ENCODE results near the gene LMNA.

LMNA gene

DNA sequence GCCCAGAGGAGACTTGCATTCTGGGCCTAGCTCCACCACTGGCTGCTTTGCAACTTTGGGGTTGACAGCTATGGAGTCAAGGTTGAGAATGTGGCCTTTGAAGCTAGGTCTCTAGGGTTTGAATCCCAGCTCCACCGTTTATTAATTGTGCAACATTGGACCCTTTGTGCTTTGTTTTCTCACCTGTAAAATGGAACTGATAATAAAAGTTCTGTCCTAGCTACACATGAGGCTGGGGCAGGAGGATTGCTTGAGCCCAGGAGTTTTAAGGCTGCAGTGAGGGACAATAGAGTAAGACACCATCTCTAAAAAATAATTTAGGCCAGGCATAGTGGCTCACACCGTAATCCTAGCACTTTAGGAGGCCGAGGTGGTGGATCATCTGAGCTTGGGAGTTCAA lies 15.2 kb upstream of the LMNA start:
- no peaks in the 10 kb centered on the region for H3K36me3 ChIP-seq (ENCODE audit: control insufficient read depth in 1 of 2, insufficient read depth in 2 of 2, low read length in 2 of 2)
- no peaks in the 10 kb centered on the region for H3K27me3 ChIP-seq (ENCODE audit: low read depth, low read length)
- H3K9me3 ChIP-seq (ENCODE audit: control insufficient read depth in 1 of 2, low read length in 2 of 2) = no peaks in the 10 kb centered on the region
- H3K4me1 ChIP-seq (ENCODE audit: control insufficient read depth in 1 of 2, insufficient read depth in 2 of 2, low read length in 2 of 2) = peaks cover 35 to 59% of the 10 kb centered on the region in 2 donors
- H3K4me3 ChIP-seq (ENCODE audit: low read depth in 1 of 2, low read length in 2 of 2) = no peak overlapping the region
- no peak overlapping the region for H3K27ac ChIP-seq (ENCODE audit: low read length)

DNA sequence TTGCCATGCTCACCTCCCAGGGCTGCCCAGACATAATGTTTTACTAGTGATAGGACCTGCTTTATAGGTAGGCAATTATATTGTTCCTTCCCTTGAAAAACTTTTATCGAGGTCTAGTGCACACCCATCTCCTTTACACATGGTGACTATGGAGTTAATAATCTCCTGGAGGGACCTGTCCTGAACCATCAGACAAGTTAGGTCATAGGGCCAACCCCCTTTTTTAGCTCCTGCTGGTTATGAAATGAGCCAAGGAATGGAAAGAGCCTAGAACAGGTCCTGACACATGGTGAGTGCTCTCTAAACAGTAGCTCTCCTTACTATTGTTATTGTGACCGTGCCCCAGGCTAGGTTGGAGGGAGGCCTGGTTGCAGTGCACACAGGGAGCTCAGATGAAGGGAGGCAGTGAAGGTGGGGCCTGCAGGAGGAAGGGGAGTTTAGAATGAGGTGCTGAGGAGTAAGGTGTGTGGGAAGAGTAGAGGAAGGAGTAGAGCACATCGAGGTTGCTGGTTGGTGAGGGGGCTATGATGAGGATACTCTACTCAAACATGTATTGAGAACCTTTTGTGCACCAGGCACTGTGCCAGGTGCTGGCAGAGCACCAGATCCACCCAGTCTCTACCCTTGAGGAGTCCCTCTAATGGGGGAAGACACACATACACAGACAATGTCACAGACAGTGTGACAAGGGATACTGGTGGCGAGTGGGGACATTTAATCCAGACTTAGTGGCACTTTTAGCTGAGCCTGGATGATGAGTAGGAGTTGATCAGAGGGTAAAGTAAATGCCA lies 14.1 kb upstream of the LMNA start:
- H3K4me3 ChIP-seq (ENCODE audit: low read depth in 1 of 2, low read length in 2 of 2) = no peak overlapping the region
- H3K36me3 ChIP-seq (ENCODE audit: control insufficient read depth in 1 of 2, insufficient read depth in 2 of 2, low read length in 2 of 2) = no peaks in the 10 kb centered on the region
- H3K9me3 ChIP-seq (ENCODE audit: control insufficient read depth in 1 of 2, low read length in 2 of 2) = no peaks in the 10 kb centered on the region
- H3K27me3 ChIP-seq (ENCODE audit: low read depth, low read length) = no peaks in the 10 kb centered on the region
- no peak overlapping the region for H3K27ac ChIP-seq (ENCODE audit: low read length)
- H3K4me1 ChIP-seq (ENCODE audit: control insufficient read depth in 1 of 2, insufficient read depth in 2 of 2, low read length in 2 of 2) = peaks cover 47 to 70% of the 10 kb centered on the region in 2 donors

DNA sequence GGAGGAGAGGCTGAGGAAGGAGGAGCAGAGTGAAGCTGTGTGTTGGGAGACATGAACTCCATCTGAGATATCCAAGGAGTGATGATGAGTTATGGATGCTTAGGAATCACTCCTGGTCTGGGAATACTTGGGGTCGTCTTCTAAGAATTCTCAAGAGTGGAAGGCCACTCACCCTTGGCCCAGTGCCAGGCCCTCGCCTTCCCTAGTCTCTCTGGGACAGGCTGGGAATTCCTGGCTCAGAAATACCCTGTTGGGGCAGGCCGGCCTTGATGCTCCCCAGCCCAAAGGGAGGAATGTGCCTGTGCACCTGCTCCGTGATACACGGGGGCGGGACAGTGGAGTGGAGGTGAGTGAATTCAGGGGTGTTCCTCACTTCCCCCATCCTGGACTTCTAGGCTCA lies 12.6 kb upstream of the LMNA start:
- H3K36me3 ChIP-seq (ENCODE audit: control insufficient read depth in 1 of 2, insufficient read depth in 2 of 2, low read length in 2 of 2) = peaks cover 0 to 3% of the 10 kb centered on the region in 2 donors
- H3K9me3 ChIP-seq (ENCODE audit: control insufficient read depth in 1 of 2, low read length in 2 of 2) = no peaks in the 10 kb centered on the region
- peak overlapping the region; percentile 98 for H3K27ac ChIP-seq (ENCODE audit: low read length)
- H3K4me1 ChIP-seq (ENCODE audit: control insufficient read depth in 1 of 2, insufficient read depth in 2 of 2, low read length in 2 of 2) = peaks cover 47 to 70% of the 10 kb centered on the region in 2 donors
- H3K4me3 ChIP-seq (ENCODE audit: low read depth in 1 of 2, low read length in 2 of 2) = no peak overlapping the region
- no peaks in the 10 kb centered on the region for H3K27me3 ChIP-seq (ENCODE audit: low read depth, low read length)

DNA sequence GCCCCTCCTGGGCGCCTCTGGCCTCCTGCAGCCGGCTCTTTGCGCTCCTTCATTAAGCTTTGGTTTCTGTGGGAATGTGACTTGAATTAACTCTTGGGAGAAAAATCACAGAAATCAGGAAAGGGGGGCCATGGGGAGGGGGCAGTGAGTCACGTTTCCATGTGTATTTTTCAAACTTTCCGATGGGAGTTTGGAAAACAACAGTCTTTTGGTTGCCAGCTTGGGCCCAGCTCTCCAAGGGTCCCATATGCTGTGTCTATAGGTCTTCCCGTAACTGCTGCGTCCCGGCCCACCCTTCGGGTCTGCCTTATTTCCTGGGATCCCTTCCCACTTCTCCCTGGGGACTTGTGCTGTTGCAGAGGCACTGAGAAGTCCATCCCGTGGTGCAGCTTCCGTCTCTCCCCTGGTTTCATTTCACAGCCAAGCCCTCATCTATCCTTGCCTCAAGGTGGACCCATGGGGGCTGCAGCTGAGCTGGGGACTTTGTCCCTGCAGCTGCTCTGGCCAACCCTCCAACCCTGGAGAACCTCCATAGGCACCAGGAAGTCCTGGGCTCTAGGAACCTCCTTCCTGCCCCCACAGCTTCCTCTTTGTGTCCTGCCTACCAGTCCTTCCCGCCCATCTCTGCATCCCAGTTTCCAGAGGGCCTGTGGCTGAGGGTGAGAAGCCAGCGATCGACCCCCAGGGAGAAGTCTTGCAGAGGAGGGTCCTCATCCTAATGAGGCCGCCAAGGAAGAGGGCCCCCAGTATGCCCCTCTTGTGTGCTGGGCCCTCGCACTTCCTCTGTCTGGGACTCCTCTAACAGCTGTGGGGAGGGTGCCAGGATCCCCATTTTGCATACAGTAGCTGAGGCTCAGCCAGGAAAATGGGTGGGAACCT lies 11.6 kb upstream of the LMNA start:
- Histone ChIP-seq H3K27me3 (ENCODE audit: low read depth, low read length) (no peaks in the 10 kb centered on the region), H3K4me3 (ENCODE audit: low read depth in 1 of 2, low read length in 2 of 2) (peak overlapping the region; percentile 26 to 55), H3K9me3 (ENCODE audit: control insufficient read depth in 1 of 2, low read length in 2 of 2) (no peaks in the 10 kb centered on the region), H3K4me1 (ENCODE audit: control insufficient read depth in 1 of 2, insufficient read depth in 2 of 2, low read length in 2 of 2) (peaks cover 41 to 67% of the 10 kb centered on the region in 2 donors), H3K36me3 (ENCODE audit: control insufficient read depth in 1 of 2, insufficient read depth in 2 of 2, low read length in 2 of 2) (peaks cover 0 to 3% of the 10 kb centered on the region in 2 donors), H3K27ac (ENCODE audit: low read length) (peak overlapping the region; percentile 98)

DNA sequence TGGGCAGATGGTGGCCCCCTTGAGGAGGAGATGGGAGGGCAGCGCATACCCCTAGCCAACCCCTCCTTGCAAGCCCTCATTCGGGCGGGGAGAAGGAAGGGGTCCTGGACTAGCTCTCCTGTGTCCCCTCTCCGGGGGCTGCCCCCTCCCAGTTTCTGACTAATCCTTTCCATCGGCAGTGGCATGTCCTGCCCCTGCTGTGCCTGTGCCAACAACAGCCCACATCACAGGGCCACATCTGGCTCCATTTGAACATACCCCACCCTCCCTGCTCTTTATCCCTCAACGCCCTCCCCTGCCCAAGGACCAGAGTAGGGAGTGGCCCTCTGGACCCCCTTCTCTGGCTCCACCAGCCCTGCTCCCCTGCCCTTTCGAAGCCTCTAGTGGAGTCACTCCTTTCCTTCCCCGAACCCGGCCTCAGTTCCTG lies 11.0 kb upstream of the LMNA start:
- Histone ChIP-seq H3K4me3 (ENCODE audit: low read depth in 1 of 2, low read length in 2 of 2) (peak overlapping the region; percentile 45 to 55), H3K27ac (ENCODE audit: low read length) (peak overlapping the region; percentile 98), H3K36me3 (ENCODE audit: control insufficient read depth in 1 of 2, insufficient read depth in 2 of 2, low read length in 2 of 2) (peaks cover 0 to 3% of the 10 kb centered on the region in 2 donors), H3K27me3 (ENCODE audit: low read depth, low read length) (no peaks in the 10 kb centered on the region), H3K9me3 (ENCODE audit: control insufficient read depth in 1 of 2, low read length in 2 of 2) (no peaks in the 10 kb centered on the region), H3K4me1 (ENCODE audit: control insufficient read depth in 1 of 2, insufficient read depth in 2 of 2, low read length in 2 of 2) (peaks cover 41 to 67% of the 10 kb centered on the region in 2 donors)

DNA sequence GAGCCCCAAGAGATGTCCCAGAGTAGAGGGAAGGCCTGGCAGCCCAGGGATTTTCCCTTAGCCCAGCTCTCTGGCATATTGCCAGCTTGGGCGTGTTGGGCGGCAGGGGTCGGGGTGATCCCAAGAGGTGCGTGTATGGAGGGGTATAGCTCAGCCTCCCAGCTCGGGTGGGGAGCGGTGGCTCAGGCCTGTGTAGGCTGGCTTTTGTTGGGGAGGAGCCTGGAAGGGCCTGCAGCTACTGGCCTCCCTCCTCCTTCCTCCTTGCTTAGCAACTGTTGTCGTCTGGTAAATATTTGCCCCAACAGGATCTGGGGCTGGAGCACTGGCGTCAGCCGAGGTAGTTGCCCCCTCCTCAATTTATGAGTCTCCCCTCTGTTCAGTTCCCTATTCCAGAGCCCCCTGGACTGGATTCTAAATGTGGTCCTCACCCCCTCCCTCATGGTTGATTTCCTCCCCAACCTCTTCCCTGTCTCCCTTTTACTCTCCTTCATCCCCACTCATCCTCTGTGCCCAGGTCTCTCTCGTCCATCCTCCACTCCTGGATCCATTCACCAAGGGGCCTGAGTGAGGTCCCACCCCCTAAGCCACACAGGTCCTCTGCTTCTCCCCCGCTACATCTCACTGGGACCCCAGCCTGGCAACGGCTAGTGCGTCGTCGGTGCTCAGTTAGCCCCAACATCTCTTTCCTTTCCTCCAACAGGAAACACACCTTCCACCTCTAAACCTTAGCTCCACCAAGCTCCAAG lies 10.3 kb upstream of the LMNA start:
- Histone ChIP-seq H3K36me3 (ENCODE audit: control insufficient read depth in 1 of 2, insufficient read depth in 2 of 2, low read length in 2 of 2) (peaks cover 0 to 3% of the 10 kb centered on the region in 2 donors), H3K27me3 (ENCODE audit: low read depth, low read length) (no peaks in the 10 kb centered on the region), H3K9me3 (ENCODE audit: control insufficient read depth in 1 of 2, low read length in 2 of 2) (no peaks in the 10 kb centered on the region), H3K4me3 (ENCODE audit: low read depth in 1 of 2, low read length in 2 of 2) (peak overlapping the region; percentile 45 to 55), H3K4me1 (ENCODE audit: control insufficient read depth in 1 of 2, insufficient read depth in 2 of 2, low read length in 2 of 2) (peaks cover 41 to 67% of the 10 kb centered on the region in 2 donors), H3K27ac (ENCODE audit: low read length) (peak overlapping the region; percentile 98)

DNA sequence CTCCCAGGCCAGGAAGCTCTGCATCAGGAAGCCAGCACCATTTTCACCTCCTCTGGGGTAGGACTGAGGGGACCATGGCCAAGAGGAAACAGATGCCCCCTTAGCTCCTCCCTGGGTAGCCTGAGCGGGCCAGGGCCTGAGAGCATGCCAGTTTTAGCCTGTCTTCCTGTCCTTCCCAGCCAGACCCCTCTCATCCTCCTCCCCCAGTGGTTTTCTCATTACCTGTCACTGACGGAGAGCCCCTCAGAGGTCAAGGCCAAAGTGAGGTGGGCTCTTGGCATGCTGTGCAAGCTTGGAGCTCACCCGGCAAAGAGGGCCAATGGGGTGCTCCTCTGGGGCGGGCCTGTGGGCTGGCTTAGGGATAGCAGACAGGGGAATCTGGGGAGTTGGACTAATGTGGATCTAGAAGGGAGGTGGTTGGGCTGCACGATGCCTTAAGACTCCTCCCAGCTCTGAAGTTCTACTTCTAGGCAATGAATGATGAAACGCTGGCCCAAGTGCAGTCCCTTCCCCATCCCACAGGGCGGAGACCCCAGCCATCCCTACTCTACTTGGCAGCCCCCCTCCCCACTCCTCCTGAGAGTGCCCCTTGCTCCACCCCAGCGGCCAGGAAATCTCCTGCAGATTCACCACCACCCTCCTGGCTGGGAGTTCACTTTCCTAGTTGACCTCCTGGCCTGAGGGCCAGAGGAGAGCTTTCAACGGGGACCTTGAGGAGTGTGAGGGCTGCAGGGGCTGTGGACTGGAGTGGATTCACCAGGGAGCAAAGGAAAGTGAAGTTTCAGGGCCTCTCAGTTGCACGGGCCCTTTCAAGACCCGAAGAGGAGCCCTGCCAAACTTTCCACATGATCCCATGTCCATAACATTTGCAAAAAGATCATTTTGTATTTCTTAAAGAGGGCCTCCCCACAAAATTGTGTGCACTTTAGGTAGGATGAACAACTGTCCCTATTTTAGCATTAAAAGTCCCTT lies 9.4 kb upstream of the LMNA start:
- H3K27me3 ChIP-seq (ENCODE audit: low read depth, low read length) = no peaks in the 10 kb centered on the region
- H3K9me3 ChIP-seq (ENCODE audit: control insufficient read depth in 1 of 2, low read length in 2 of 2) = no peaks in the 10 kb centered on the region
- H3K4me1 ChIP-seq (ENCODE audit: control insufficient read depth in 1 of 2, insufficient read depth in 2 of 2, low read length in 2 of 2) = peaks cover 41 to 66% of the 10 kb centered on the region in 2 donors
- H3K36me3 ChIP-seq (ENCODE audit: control insufficient read depth in 1 of 2, insufficient read depth in 2 of 2, low read length in 2 of 2) = peaks cover 0 to 3% of the 10 kb centered on the region in 2 donors
- peak overlapping the region; percentile 45 to 55 for H3K4me3 ChIP-seq (ENCODE audit: low read depth in 1 of 2, low read length in 2 of 2)
- peak overlapping the region; percentile 98 for H3K27ac ChIP-seq (ENCODE audit: low read length)

DNA sequence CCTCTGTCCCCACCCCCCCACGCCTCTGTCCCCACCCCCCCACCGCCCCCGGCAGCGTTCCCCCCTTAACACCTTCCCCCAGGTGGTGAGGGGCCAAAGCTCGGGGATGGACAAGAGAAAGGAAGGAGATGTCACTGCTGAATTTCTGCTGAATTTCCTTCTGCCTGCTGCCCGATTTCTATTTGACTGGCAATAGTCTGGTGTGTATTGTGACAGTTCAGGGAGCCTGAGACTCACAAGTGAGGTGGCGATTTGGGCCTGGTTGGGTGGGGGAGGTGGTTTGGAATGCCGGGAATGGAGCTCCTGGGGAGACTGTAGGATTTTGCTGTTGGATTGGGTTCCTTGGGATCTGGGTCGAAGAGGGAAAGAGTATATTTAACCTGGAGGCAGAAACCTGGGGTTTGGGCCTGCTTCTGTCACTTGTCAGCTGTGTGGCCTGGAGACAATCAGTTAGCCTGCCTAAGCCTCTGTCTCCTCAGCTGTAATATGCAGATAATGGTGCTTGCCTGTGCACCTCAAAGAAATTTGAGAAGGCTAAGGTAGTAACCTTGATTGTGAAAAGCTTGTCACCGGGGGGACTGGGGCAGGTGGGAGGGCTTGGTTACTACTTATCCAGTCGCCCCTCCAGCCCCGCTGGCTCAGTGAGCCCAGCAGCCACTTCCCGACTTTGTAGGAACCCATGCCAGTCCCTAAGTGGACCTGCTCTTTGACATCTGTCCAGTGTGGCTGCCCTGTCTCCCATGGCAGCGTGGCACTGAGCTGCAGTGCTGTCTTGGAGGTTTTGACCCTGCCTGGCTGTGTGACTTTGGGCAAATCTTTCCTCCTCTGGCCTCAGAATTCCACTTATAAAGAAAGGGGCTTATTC lies 7.7 kb upstream of the LMNA start:
- Histone ChIP-seq H3K4me1 (ENCODE audit: control insufficient read depth in 1 of 2, insufficient read depth in 2 of 2, low read length in 2 of 2) (peaks cover 38 to 59% of the 10 kb centered on the region in 2 donors), H3K9me3 (ENCODE audit: control insufficient read depth in 1 of 2, low read length in 2 of 2) (no peaks in the 10 kb centered on the region), H3K27ac (ENCODE audit: low read length) (peak overlapping the region; percentile 98), H3K27me3 (ENCODE audit: low read depth, low read length) (no peaks in the 10 kb centered on the region), H3K4me3 (ENCODE audit: low read depth in 1 of 2, low read length in 2 of 2) (peak overlapping the region; percentile 21 to 40), H3K36me3 (ENCODE audit: control insufficient read depth in 1 of 2, insufficient read depth in 2 of 2, low read length in 2 of 2) (peaks cover 0 to 3% of the 10 kb centered on the region in 2 donors)

DNA sequence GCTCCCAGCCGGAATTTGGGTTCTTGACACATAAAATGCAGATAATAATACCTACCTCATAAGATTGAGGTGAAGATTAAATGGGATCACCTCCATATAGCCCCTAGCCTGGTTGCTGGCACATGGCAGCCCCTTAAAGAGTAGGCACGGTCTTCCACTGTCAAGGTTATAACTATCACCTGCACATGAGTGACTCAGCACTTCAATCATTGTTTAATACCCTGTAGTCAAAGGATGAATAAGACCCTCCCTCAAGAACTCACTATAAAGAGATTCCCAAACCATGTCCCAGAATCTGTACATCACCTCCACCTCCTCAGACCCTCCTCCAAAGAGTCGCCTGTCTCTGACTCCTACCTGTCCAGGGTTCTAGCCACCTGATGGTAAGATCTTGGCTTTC lies 6.5 kb upstream of the LMNA start:
- H3K36me3 ChIP-seq (ENCODE audit: control insufficient read depth in 1 of 2, insufficient read depth in 2 of 2, low read length in 2 of 2) = peaks cover 0 to 3% of the 10 kb centered on the region in 2 donors
- no peaks in the 10 kb centered on the region for H3K9me3 ChIP-seq (ENCODE audit: control insufficient read depth in 1 of 2, low read length in 2 of 2)
- peaks cover 26 to 47% of the 10 kb centered on the region in 2 donors for H3K4me1 ChIP-seq (ENCODE audit: control insufficient read depth in 1 of 2, insufficient read depth in 2 of 2, low read length in 2 of 2)
- no peak overlapping the region for H3K27ac ChIP-seq (ENCODE audit: low read length)
- no peak overlapping the region for H3K4me3 ChIP-seq (ENCODE audit: low read depth in 1 of 2, low read length in 2 of 2)
- no peaks in the 10 kb centered on the region for H3K27me3 ChIP-seq (ENCODE audit: low read depth, low read length)
